Panc1 (cell line): ENCODE results near the gene EPHA8. TPM values are rescaled to one million over a fixed set of nuclear protein-coding genes. Genes with fewer than 3 reads are reported as not detected.
A peak's percentile ranks its signal among the peaks of the same experiment; 100 is the strongest.

Experiments
- ATAC-seq: fragments of 200-7000 bp; cut with Tn5 transposase; 2 replicates; pipeline ENCODE4 v1.9.1; 2020; ENCODE audit warnings: mild to moderate bottlenecking, moderate library complexity
- BruUV-seq: library from RNA; stranded (reverse); fragments of 400-500 nt; replicated peaks from 2 replicates; lab custom pipeline; 2021; lab: Mats Ljungman, UMichigan
- CTCF ChIA-PET: fragments of 300-600 bp; sonication (Branson Sonifier 250); formaldehyde crosslinking; loops from one replicate; lab custom pipeline; 2022; ENCODE audit warnings: antibody characterized with exemption; lab: Charles Lee
- POLR2A ChIA-PET: fragments of 300-600 bp; sonication (Branson Sonifier 250); formaldehyde crosslinking; loops from one replicate; lab custom pipeline; 2022; ENCODE audit warnings: antibody characterized with exemption; lab: Charles Lee
- DNase-seq: peaks from one replicate; pipeline ENCODE4 v3.0.0-alpha.2; 2010; ENCODE audit warnings: low read depth, low spot score
- H3K27ac ChIP-seq: 2 replicates; pipeline ENCODE4 v1.5.1; 2011; ENCODE audit warnings: mild to moderate bottlenecking, low read length, inconsistent platforms
- H3K27me3 ChIP-seq: fragments of 200-500 bp; sonication (Bioruptor generic); 2 replicates; pipeline ENCODE4 v1.6.0; 2014; ENCODE audit warnings: low read length, inconsistent platforms; ENCODE audit not compliant: control insufficient read depth, insufficient read depth
- H3K36me3 ChIP-seq: fragments of 200-500 bp; sonication (Bioruptor generic); 2 replicates; pipeline ENCODE4 v1.5.1; 2014; ENCODE audit warnings: inconsistent platforms, mild to moderate bottlenecking, low read length, moderate library complexity; ENCODE audit not compliant: control insufficient read depth, insufficient read depth
- H3K4me1 ChIP-seq: 2 replicates; pipeline ENCODE4 v1.5.1; 2011; ENCODE audit warnings: inconsistent platforms, mild to moderate bottlenecking, low read length, moderate library complexity; ENCODE audit not compliant: control insufficient read depth, insufficient read depth
- H3K4me3 ChIP-seq, 2 experiments: 2 replicates each; pipeline ENCODE4 v1.5.1; 2011 to 2012; ENCODE audit warnings: low read depth in 2 of 2, low read length in 2 of 2, mild to moderate bottlenecking in 2 of 2, inconsistent platforms in 1 of 2, moderate library complexity in 1 of 2
- H3K9me3 ChIP-seq: fragments of 200-500 bp; sonication (Bioruptor generic); 2 replicates; pipeline ENCODE4 v1.5.1; 2014; ENCODE audit warnings: low read depth, mild to moderate bottlenecking, inconsistent platforms, low read length, moderate library complexity; ENCODE audit not compliant: control insufficient read depth, insufficient read depth
- POLR2AphosphoS5 ChIP-seq: IDR thresholded peaks from 2 replicates; pipeline ENCODE4 v1.6.1; 2012; ENCODE audit warnings: mild to moderate bottlenecking, low read depth, low read length, moderate library complexity
- SIN3A ChIP-seq: IDR thresholded peaks from 2 replicates; pipeline ENCODE4 v1.6.1; 2012; ENCODE audit warnings: low read depth, mild to moderate bottlenecking, low read length, moderate library complexity, borderline replicate concordance; ENCODE audit not compliant: insufficient read depth
- TCF7L2 ChIP-seq: IDR thresholded peaks from 2 replicates; pipeline ENCODE4 v1.6.1; 2011; ENCODE audit warnings: mild to moderate bottlenecking, low read depth, low read length, inconsistent platforms
- in situ Hi-C: cut with HindIII; loops from 2 replicates; pipeline ENCODE4 v1.10.0; 2016; ENCODE audit warnings: low sequenced_read_pairs, low pct_unique_long_range_greater_than_20kb
- intact Hi-C: fragments of 100-400 bp; cut with micrococcal nuclease; formaldehyde crosslinking; loops from one replicate; pipeline ENCODE4 v1.10.0; 2022; ENCODE audit not compliant: unreplicated experiment
- total RNA-seq: library from RNA; stranded (reverse); gene quantifications from one replicate; pipeline ENCODE4 v1.2.1, GENCODE V29; 2021; ENCODE audit not compliant: unreplicated experiment
- TF ChIP-seq, protein P1 (sequence below), 2 experiments: IDR thresholded peaks; 2 replicates each; pipeline ENCODE4 v1.6.1; 2011 to 2012; ENCODE audit warnings: low read depth in 2 of 2, control low read depth in 1 of 2, low read length in 1 of 2, mild to moderate bottlenecking in 1 of 2, moderate library complexity in 1 of 2; ENCODE audit not compliant: insufficient read depth in 1 of 2
- TF ChIP-seq, protein P2 (sequence below): fragments of 450-650 bp; IDR thresholded peaks from 2 replicates; pipeline ENCODE4 v1.5.1; 2017; ENCODE audit warnings: mild to moderate bottlenecking

EPHA8 gene
- total RNA-seq, 1 experiment from 2014 or later = not detected

DNA sequence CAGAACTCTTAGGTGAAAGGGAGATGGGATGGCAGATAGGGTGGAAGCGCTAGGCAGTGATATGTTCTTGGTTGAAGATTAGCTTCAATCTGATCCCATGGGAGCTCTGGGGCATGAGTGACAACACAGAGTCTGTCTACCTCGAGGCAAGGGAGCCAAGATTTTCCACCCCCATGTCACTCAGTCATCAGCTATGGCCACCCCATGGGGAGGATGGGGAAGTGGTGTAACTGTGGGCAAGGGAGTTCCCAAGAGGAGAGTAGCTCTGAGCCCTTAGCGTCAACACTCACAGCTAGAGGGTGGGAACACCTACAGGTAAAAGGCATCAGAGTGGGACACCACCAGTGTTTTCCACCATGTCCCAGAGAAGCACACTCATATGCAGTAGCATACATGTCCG, 42.9 kb downstream of the EPHA8 start:
- no peak for TF ChIP-seq TCF7L2
- Histone ChIP-seq H3K4me3 (no peak overlapping the region), H3K9me3 (no peaks in the 10 kb centered on the region), H3K4me1 (no peaks in the 10 kb centered on the region), H3K27me3 (peaks cover 16% of the 10 kb centered on the region), H3K36me3 (no peaks in the 10 kb centered on the region), H3K27ac (no peak overlapping the region)
- intact Hi-C loops (no loop called here), in situ Hi-C loops (no loop called here)
- ChIA-PET POLR2A (no interaction called here), CTCF (no interaction called here)
- ATAC-seq (no peak), DNase-seq (no peak)
- BruUV-seq = no TSS peak

DNA sequence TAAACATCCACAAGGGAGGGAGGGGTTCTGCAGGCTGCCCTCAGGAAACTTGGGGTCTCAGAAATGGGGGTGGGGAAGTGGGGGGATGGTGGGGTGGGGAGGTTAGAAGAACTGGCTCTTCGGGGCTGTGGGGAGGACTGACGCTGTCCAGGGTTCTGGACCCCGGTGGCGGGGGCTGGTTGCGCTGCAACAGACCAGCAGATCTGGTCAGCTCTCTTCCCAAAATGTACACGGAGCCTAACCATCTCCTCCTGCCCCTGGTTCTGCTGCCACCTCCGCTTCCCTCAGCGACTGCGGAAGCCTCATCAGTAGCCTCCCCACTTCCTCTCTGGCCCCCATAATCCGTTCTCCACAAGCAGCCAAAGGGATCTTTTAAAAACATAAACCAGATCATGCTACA, 43.9 kb downstream of the EPHA8 start:
- intact Hi-C loops = no loop called here
- no peak overlapping the region for H3K27ac ChIP-seq
- H3K27me3 ChIP-seq = peaks cover 16% of the 10 kb centered on the region
- no peaks in the 10 kb centered on the region for H3K4me1 ChIP-seq
- ChIA-PET POLR2A (interaction anchor here (0.7 kb wide), 1 partner anchor 8 kb away, joined by 3 read pairs; no protein-coding TSS in a partner anchor), CTCF (no interaction called here)
- H3K4me3 ChIP-seq = no peak overlapping the region
- no TSS peak for BruUV-seq
- DNase-seq = no peak
- TF ChIP-seq, protein P1, sequence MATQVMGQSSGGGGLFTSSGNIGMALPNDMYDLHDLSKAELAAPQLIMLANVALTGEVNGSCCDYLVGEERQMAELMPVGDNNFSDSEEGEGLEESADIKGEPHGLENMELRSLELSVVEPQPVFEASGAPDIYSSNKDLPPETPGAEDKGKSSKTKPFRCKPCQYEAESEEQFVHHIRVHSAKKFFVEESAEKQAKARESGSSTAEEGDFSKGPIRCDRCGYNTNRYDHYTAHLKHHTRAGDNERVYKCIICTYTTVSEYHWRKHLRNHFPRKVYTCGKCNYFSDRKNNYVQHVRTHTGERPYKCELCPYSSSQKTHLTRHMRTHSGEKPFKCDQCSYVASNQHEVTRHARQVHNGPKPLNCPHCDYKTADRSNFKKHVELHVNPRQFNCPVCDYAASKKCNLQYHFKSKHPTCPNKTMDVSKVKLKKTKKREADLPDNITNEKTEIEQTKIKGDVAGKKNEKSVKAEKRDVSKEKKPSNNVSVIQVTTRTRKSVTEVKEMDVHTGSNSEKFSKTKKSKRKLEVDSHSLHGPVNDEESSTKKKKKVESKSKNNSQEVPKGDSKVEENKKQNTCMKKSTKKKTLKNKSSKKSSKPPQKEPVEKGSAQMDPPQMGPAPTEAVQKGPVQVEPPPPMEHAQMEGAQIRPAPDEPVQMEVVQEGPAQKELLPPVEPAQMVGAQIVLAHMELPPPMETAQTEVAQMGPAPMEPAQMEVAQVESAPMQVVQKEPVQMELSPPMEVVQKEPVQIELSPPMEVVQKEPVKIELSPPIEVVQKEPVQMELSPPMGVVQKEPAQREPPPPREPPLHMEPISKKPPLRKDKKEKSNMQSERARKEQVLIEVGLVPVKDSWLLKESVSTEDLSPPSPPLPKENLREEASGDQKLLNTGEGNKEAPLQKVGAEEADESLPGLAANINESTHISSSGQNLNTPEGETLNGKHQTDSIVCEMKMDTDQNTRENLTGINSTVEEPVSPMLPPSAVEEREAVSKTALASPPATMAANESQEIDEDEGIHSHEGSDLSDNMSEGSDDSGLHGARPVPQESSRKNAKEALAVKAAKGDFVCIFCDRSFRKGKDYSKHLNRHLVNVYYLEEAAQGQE (IDR thresholded peaks at IDR 0.05; ENCODE audit: insufficient read depth in 1 of 2, low read depth in 2 of 2, low read length in 1 of 2) = peak; percentile 84 to 90
- TF ChIP-seq, protein P2, sequence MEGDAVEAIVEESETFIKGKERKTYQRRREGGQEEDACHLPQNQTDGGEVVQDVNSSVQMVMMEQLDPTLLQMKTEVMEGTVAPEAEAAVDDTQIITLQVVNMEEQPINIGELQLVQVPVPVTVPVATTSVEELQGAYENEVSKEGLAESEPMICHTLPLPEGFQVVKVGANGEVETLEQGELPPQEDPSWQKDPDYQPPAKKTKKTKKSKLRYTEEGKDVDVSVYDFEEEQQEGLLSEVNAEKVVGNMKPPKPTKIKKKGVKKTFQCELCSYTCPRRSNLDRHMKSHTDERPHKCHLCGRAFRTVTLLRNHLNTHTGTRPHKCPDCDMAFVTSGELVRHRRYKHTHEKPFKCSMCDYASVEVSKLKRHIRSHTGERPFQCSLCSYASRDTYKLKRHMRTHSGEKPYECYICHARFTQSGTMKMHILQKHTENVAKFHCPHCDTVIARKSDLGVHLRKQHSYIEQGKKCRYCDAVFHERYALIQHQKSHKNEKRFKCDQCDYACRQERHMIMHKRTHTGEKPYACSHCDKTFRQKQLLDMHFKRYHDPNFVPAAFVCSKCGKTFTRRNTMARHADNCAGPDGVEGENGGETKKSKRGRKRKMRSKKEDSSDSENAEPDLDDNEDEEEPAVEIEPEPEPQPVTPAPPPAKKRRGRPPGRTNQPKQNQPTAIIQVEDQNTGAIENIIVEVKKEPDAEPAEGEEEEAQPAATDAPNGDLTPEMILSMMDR = no peak
- H3K9me3 ChIP-seq = no peaks in the 10 kb centered on the region
- ATAC-seq = no peak
- no peaks in the 10 kb centered on the region for H3K36me3 ChIP-seq
- in situ Hi-C loops = no loop called here

DNA sequence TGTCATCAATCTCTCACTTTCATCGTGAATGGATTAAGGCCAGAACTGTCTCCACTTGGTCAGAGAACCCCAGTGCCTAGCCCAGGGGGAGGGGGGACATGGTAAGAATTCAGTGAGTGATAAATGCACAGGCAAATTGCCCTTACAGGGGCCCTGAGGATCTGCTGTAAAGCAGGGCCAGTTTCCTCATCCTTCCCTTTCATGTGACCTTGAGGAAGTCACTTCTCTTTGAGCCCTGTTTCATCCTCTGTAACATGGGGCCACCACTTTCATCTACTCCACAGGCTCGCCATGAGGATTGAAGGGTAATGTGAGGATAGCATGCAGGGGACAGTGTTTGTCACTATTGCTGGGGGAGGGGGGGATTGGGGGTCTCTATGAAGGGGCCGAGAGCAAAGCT, 45.1 kb downstream of the EPHA8 start:
- no peaks in the 10 kb centered on the region for H3K36me3 ChIP-seq
- TF ChIP-seq, protein P1 (IDR thresholded peaks at IDR 0.05; ENCODE audit: insufficient read depth in 1 of 2, low read depth in 2 of 2, low read length in 1 of 2) = no peak
- TF ChIP-seq TCF7L2 (no peak), POLR2AphosphoS5 (no peak), SIN3A (no peak)
- TF ChIP-seq, protein P2 = no peak
- no peak overlapping the region for H3K27ac ChIP-seq
- DNase-seq (no peak), ATAC-seq (no peak)
- H3K4me3 ChIP-seq = no peak overlapping the region
- intact Hi-C loops = no loop called here
- no peaks in the 10 kb centered on the region for H3K4me1 ChIP-seq
- no peaks in the 10 kb centered on the region for H3K9me3 ChIP-seq
- POLR2A ChIA-PET = no interaction called here
- CTCF ChIA-PET = no interaction called here
- in situ Hi-C loops = no loop called here
- no TSS peak for BruUV-seq
- H3K27me3 ChIP-seq = peaks cover 21% of the 10 kb centered on the region
